HG03159 (cell line): Measurements from ENCODE around the gene REEP5.
"Not testable (repeated sequence)": the region's sequence is repeated elsewhere in the genome, so short reads cannot be mapped to it uniquely, and the experiment has no call there.

ENCODE experiments used
- ATAC-seq: cut with Tn5 transposase; IDR thresholded peaks from one replicate; pipeline ENCODE4 v1.9.1; 2021; ENCODE audit warnings: mild to moderate bottlenecking, moderate library complexity; ENCODE audit not compliant: unreplicated experiment

REEP5 gene

GRCh38 chr5:112892776-112893175, 29.3 kb downstream of the REEP5 start:
- no peak for ATAC-seq

- ATAC-seq: not testable (repeated sequence)
These were observed 30.0 kb downstream of the REEP5 start for GRCh38 chr5:112892066-112892465.

GRCh38 chr5:112886975-112887374, 35.1 kb downstream of the REEP5 start:
- no peak for ATAC-seq

GRCh38 chr5:112885001-112885400, 37.0 kb downstream of the REEP5 start:
- no peak for ATAC-seq

- no peak for ATAC-seq
These were observed 38.8 kb downstream of the REEP5 start for GRCh38 chr5:112883192-112883591.

- ATAC-seq: no peak
These were observed 41.6 kb downstream of the REEP5 start for GRCh38 chr5:112880219-112880964.

- ATAC-seq: no peak
These were observed 43.3 kb downstream of the REEP5 start for GRCh38 chr5:112878760-112879159.

- no peak for ATAC-seq
These were observed 43.9 kb downstream of the REEP5 start for GRCh38 chr5:112878101-112878500.

- no peak for ATAC-seq
These were observed 45.7 kb downstream of the REEP5 start for GRCh38 chr5:112876362-112876761.

- ATAC-seq: no peak
These were observed 51.1 kb downstream of the REEP5 start for GRCh38 chr5:112870966-112871365.

- ATAC-seq: peak; percentile 81
These were observed 52.1 kb downstream of the REEP5 start for GRCh38 chr5:112869948-112870347.

GRCh38 chr5:112867411-112867810, 54.6 kb downstream of the REEP5 start:
- ATAC-seq: no peak

GRCh38 chr5:112866739-112867138, 55.3 kb downstream of the REEP5 start:
- no peak for ATAC-seq

- ATAC-seq: no peak
These were observed 56.9 kb downstream of the REEP5 start for GRCh38 chr5:112865128-112865527.

- ATAC-seq: no peak
These were observed 58.5 kb downstream of the REEP5 start for GRCh38 chr5:112863549-112863948.

GRCh38 chr5:112862085-112862484, 59.9 kb downstream of the REEP5 start:
- ATAC-seq: no peak

GRCh38 chr5:112861638-112861985, 60.4 kb downstream of the REEP5 start:
- ATAC-seq: no peak

- ATAC-seq: peak; percentile 98
These were observed 60.9 kb downstream of the REEP5 start, which contains the start of gene SRP19 for GRCh38 chr5:112860929-112861637. Gene SRP19, plus strand, starts transcription at chr5:112861287. Its CDS starts 90 bp downstream, at chr5:112861377.

- not testable (repeated sequence) for ATAC-seq
These were observed 61.5 kb downstream of the REEP5 start for GRCh38 chr5:112860571-112860928.

GRCh38 chr5:112857866-112858265, 64.2 kb downstream of the REEP5 start:
- no peak for ATAC-seq

- ATAC-seq: no peak
These were observed 67.4 kb downstream of the REEP5 start for GRCh38 chr5:112854651-112855050.

GRCh38 chr5:112849912-112850311, 72.1 kb downstream of the REEP5 start:
- no peak for ATAC-seq
